ENCODE measurements around the gene ZIC1.

DNA sequence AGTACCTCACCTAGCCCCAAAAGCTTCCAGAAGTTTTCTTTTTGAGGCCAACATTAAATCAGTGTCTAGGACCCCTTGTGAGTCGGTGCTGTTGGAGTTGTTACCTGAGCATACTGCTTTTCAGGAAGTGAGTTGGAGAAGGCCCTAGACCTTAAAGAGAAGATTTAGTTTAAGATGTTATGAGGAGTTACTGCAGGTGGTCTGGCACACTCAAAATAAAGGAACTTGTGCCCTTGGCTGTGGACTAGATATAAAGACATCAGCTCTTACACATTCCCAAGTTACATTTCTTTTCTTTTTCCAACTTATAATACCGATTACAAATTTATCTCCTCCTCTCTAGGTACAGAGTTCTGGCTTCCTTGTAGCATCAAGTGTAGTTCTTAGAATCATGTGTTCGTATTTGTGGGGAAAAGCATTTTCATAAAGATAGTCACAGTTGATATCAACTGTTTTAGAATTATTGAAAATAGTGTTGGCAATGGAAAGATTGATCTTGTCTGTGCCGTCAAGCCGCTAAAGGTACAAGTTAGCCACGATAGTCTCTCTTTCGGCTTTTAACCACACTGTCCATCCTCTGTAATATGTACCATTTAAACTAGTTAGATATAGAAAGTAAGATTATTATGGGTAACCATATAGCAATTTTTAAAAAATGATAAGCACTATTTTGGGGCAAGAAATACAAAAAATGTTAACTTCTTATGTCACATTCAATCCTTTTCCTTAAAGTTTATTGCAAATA, 8.6 kb downstream of the ZIC1 start:
- TF ChIP-seq RXRA (CRISPR knock-in tag; IDR thresholded peaks at IDR 0.05): no peak
- TF ChIP-seq, protein P1, sequence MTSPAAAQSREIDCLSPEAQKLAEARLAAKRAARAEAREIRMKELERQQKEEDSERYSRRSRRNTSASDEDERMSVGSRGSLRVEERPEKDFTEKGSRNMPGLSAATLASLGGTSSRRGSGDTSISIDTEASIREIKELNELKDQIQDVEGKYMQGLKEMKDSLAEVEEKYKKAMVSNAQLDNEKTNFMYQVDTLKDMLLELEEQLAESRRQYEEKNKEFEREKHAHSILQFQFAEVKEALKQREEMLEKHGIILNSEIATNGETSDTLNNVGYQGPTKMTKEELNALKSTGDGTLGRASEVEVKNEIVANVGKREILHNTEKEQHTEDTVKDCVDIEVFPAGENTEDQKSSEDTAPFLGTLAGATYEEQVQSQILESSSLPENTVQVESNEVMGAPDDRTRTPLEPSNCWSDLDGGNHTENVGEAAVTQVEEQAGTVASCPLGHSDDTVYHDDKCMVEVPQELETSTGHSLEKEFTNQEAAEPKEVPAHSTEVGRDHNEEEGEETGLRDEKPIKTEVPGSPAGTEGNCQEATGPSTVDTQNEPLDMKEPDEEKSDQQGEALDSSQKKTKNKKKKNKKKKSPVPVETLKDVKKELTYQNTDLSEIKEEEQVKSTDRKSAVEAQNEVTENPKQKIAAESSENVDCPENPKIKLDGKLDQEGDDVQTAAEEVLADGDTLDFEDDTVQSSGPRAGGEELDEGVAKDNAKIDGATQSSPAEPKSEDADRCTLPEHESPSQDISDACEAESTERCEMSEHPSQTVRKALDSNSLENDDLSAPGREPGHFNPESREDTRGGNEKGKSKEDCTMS (CRISPR knock-in tag; conservative IDR thresholded peaks at IDR 0.05): no peak
- TF ChIP-seq MZF1 (CRISPR knock-in tag; IDR thresholded peaks at IDR 0.05; ENCODE audit: borderline replicate concordance): no peak
- TF ChIP-seq XRCC5 (optimal IDR thresholded peaks at IDR 0.05; ENCODE audit: low read length): no peak
- no peak for TF ChIP-seq EZH2 (conservative IDR thresholded peaks at IDR 0.05; ENCODE audit: low read depth, low read length)
- TF ChIP-seq, protein P2, sequence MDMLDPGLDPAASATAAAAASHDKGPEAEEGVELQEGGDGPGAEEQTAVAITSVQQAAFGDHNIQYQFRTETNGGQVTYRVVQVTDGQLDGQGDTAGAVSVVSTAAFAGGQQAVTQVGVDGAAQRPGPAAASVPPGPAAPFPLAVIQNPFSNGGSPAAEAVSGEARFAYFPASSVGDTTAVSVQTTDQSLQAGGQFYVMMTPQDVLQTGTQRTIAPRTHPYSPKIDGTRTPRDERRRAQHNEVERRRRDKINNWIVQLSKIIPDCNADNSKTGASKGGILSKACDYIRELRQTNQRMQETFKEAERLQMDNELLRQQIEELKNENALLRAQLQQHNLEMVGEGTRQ (IDR thresholded peaks at IDR 0.05; ENCODE audit: low read depth, low read length): no peak
- TF ChIP-seq, protein P2 (CRISPR knock-in tag; IDR thresholded peaks at IDR 0.05; ENCODE audit: borderline replicate concordance): no peak
- TF ChIP-seq, protein P3, sequence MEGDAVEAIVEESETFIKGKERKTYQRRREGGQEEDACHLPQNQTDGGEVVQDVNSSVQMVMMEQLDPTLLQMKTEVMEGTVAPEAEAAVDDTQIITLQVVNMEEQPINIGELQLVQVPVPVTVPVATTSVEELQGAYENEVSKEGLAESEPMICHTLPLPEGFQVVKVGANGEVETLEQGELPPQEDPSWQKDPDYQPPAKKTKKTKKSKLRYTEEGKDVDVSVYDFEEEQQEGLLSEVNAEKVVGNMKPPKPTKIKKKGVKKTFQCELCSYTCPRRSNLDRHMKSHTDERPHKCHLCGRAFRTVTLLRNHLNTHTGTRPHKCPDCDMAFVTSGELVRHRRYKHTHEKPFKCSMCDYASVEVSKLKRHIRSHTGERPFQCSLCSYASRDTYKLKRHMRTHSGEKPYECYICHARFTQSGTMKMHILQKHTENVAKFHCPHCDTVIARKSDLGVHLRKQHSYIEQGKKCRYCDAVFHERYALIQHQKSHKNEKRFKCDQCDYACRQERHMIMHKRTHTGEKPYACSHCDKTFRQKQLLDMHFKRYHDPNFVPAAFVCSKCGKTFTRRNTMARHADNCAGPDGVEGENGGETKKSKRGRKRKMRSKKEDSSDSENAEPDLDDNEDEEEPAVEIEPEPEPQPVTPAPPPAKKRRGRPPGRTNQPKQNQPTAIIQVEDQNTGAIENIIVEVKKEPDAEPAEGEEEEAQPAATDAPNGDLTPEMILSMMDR (CRISPR knock-in tag; IDR thresholded peaks at IDR 0.05): no peak
- TF ChIP-seq GTF2F1 (IDR thresholded peaks at IDR 0.05; ENCODE audit: low read length): no peak
- TF ChIP-seq, protein P4, sequence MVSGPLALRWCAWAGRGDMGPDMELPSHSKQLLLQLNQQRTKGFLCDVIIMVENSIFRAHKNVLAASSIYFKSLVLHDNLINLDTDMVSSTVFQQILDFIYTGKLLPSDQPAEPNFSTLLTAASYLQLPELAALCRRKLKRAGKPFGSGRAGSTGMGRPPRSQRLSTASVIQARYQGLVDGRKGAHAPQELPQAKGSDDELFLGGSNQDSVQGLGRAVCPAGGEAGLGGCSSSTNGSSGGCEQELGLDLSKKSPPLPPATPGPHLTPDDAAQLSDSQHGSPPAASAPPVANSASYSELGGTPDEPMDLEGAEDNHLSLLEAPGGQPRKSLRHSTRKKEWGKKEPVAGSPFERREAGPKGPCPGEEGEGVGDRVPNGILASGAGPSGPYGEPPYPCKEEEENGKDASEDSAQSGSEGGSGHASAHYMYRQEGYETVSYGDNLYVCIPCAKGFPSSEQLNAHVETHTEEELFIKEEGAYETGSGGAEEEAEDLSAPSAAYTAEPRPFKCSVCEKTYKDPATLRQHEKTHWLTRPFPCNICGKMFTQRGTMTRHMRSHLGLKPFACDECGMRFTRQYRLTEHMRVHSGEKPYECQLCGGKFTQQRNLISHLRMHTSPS (CRISPR knock-in tag; IDR thresholded peaks at IDR 0.05; ENCODE audit: low read depth): no peak
- TF ChIP-seq ATF7-NPFF (CRISPR knock-in tag; IDR thresholded peaks at IDR 0.05; ENCODE audit: low read depth): no peak
